ENCODE data around the gene ITGB3BP. TPM values are rescaled to one million over a fixed set of nuclear protein-coding genes. Genes with fewer than 3 reads are reported as not detected.

The ITGB3BP gene
- total RNA-seq, 4 donors from 2014 or later: 3.5 to 19.9 (median 6.1) TPM

GRCh38 chr1:63555480-63555879 lies 32.5 kb upstream of the ITGB3BP start:
- TF ChIP-seq, protein P1, sequence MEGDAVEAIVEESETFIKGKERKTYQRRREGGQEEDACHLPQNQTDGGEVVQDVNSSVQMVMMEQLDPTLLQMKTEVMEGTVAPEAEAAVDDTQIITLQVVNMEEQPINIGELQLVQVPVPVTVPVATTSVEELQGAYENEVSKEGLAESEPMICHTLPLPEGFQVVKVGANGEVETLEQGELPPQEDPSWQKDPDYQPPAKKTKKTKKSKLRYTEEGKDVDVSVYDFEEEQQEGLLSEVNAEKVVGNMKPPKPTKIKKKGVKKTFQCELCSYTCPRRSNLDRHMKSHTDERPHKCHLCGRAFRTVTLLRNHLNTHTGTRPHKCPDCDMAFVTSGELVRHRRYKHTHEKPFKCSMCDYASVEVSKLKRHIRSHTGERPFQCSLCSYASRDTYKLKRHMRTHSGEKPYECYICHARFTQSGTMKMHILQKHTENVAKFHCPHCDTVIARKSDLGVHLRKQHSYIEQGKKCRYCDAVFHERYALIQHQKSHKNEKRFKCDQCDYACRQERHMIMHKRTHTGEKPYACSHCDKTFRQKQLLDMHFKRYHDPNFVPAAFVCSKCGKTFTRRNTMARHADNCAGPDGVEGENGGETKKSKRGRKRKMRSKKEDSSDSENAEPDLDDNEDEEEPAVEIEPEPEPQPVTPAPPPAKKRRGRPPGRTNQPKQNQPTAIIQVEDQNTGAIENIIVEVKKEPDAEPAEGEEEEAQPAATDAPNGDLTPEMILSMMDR (IDR thresholded peaks at IDR 0.05): no peak
- ATAC-seq (ENCODE audit: low FRiP score) (no peak), DNase-seq (ENCODE audit: low spot score) (no peak)

DNA sequence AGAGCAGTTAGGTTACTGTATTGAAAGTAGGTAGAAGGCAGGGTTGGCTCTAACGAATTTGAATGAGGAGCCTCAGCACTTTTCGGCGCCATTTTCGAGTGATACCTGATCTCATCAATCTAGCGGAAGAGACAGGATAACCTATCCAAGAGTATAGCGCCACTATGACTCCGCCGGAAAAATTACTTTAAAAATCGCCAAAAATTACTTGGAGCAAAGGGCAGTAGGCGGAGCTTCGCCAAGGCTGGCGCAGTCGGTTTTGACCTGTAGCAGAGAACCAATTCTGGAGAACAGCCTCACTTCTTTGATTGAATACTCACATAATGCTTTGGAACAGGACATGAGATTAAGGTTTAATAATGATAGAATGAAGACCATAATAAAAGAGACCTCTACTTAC lies 25.9 kb upstream of the ITGB3BP start:
- TF ChIP-seq, protein P1 (IDR thresholded peaks at IDR 0.05): no peak
- DNase-seq (ENCODE audit: low spot score): no peak
- ATAC-seq (ENCODE audit: low FRiP score): no peak

DNA sequence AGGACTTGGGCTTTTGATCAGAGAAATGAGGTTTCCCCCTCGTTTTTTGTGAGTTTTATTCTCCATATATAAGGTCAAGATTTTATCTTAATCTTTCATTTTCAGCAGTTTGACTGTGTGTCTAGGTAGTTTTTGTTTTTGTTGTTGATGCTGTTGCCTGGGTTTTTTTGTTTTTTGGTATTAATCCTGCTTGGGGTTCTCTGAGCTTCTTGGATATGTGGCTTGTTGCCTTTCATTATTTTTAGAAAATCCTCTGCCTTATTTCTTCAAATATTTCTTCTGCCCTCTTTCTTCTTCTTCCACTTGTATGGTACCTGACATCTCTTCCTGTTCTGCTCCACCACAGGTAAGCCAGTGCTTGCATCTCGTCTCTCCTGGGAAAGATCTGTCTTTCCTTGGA lies 25.3 kb upstream of the ITGB3BP start:
- ATAC-seq (ENCODE audit: low FRiP score) (no peak), DNase-seq (ENCODE audit: low spot score) (no peak)
- TF ChIP-seq, protein P1 (IDR thresholded peaks at IDR 0.05): no peak

- DNase-seq (ENCODE audit: low spot score) (no peak), ATAC-seq (ENCODE audit: low FRiP score) (no peak)
- TF ChIP-seq, protein P1 (IDR thresholded peaks at IDR 0.05): no peak
Measured at GRCh38 chr1:63547621-63548294, 24.7 kb upstream of the ITGB3BP start.

DNA sequence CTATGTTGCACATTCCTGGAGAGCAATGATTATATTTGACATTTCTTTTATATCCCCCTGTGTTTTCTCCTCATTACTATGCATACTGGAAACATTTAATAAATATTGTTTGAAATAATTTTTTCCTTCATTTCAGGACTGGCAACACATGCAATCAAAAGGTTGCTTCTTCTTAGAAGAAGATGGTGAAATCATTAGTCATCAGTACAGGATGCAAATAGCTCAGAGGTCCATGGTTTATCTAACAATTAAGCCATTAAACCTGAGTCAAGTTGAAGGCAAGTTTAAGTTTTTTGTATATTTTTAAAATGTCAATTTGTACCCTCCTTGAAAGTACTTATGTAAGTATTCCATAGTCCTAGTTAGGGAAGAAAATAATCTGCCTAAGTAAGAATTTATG lies 22.8 kb upstream of the ITGB3BP start:
- TF ChIP-seq, protein P1 (IDR thresholded peaks at IDR 0.05): no peak
- no peak for DNase-seq (ENCODE audit: low spot score)
- ATAC-seq (ENCODE audit: low FRiP score): no peak

- TF ChIP-seq, protein P1 (IDR thresholded peaks at IDR 0.05): no peak
- DNase-seq (ENCODE audit: low spot score): no peak
- ATAC-seq (ENCODE audit: low FRiP score): no peak
Measured at GRCh38 chr1:63537940-63538339, 14.9 kb upstream of the ITGB3BP start.

GRCh38 chr1:63537006-63537405 lies 14.0 kb upstream of the ITGB3BP start:
- no peak for ATAC-seq (ENCODE audit: low FRiP score)
- TF ChIP-seq, protein P1 (IDR thresholded peaks at IDR 0.05): no peak
- no peak for DNase-seq (ENCODE audit: low spot score)
